Measurements from ENCODE around the gene TAF9.
"Not testable (repeated sequence)": the region's sequence is repeated elsewhere in the genome, so short reads cannot be mapped to it uniquely, and the experiment has no call there.

Gene TAF9

GRCh38 chr5:69369340-69370121, at the start of gene TAF9, which contains the start of the genes AK6 and RAD17:
TAF9 (minus strand) TSS chr5:69369520; CDS start chr5:69365737, 3,783 bp downstream.
AK6 (minus strand) TSS chr5:69369520; CDS start chr5:69369490, 30 bp downstream.
RAD17 (plus strand) TSS chr5:69369818; CDS start chr5:69372209, 2,391 bp downstream.
- peak; percentile 82 to 84 for DNase-seq

- no peak for DNase-seq
These were observed 49.2 kb upstream of the TAF9 start for GRCh38 chr5:69418554-69418953.

- DNase-seq = no peak
These were observed 47.4 kb upstream of the TAF9 start for GRCh38 chr5:69416699-69417098.

- no peak for DNase-seq
These were observed 46.9 kb upstream of the TAF9 start for GRCh38 chr5:69416180-69416579.

- DNase-seq = no peak
These were observed 46.3 kb upstream of the TAF9 start for GRCh38 chr5:69415584-69415958.

GRCh38 chr5:69414885-69415583, 45.7 kb upstream of the TAF9 start, which contains the start of gene MARVELD2:
MARVELD2 (plus strand) TSS chr5:69415116; CDS start chr5:69419386, 4,270 bp downstream.
- DNase-seq = peak; percentile 7 to 17

GRCh38 chr5:69404659-69405330, 35.5 kb upstream of the TAF9 start:
- no peak for DNase-seq

- no peak for DNase-seq
These were observed 9.1 kb upstream of the TAF9 start for GRCh38 chr5:69378376-69378775.

- no peak for DNase-seq
These were observed 5.7 kb upstream of the TAF9 start for GRCh38 chr5:69374911-69375446.

- DNase-seq = no peak
These were observed 3.1 kb upstream of the TAF9 start for GRCh38 chr5:69372394-69372793.

- not testable (repeated sequence) for DNase-seq
These were observed 1.0 kb upstream of the TAF9 start for GRCh38 chr5:69370335-69370734.

GRCh38 chr5:69368458-69369339, 621 bp downstream of the TAF9 start:
- DNase-seq = peak in 1 of 2 donors; percentile 12

- DNase-seq = no peak
These were observed 1.5 kb downstream of the TAF9 start for GRCh38 chr5:69367697-69368279.

- no peak for DNase-seq
These were observed 4.5 kb downstream of the TAF9 start for GRCh38 chr5:69364850-69365249.

GRCh38 chr5:69364414-69364813, 4.9 kb downstream of the TAF9 start:
- DNase-seq = no peak

- DNase-seq = no peak
These were observed 8.9 kb downstream of the TAF9 start for GRCh38 chr5:69360442-69360841.

GRCh38 chr5:69359699-69360098, 9.6 kb downstream of the TAF9 start:
- DNase-seq = no peak

GRCh38 chr5:69350664-69351063, 18.7 kb downstream of the TAF9 start:
- DNase-seq = no peak

- no peak for DNase-seq
These were observed 26.2 kb downstream of the TAF9 start for GRCh38 chr5:69343083-69343482.

GRCh38 chr5:69341520-69342161, 27.7 kb downstream of the TAF9 start:
- DNase-seq = no peak

GRCh38 chr5:69335341-69335935, 33.9 kb downstream of the TAF9 start:
- no peak for DNase-seq

Data from stimulated activated CD4-positive, alpha-beta T cell treated with anti-CD3 and anti-CD28 coated beads, Interleukin-2, amount 100 ng/mL, for 48 hours (primary cell).